ENCODE measurements around the gene TMEM139.

TMEM139 gene

DNA sequence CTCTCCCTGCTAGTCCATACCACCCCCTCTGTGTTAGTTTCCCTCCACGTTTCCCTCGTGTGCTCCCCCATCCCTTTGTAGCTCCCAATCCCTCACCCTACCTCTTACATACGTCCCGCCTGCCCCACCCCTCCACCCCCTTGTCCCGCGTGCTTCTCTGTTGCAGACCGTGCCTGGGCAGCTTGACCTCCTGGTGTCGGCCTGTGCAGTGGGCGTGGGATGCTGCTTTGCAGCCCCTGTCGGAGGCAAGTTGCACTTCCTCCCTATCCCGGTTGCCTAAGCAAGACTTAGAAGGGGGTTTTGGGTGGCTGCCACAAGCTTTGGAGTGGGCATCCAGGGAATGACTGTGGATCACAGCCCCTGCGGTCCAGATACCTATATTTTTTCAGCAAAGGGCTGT is 38.9 kb downstream of the TMEM139 start:
- Histone ChIP-seq H3K4me3 (ENCODE audit: low read depth in 1 of 2, low read length in 1 of 2) (no peak overlapping the region), H3K27me3 (no peaks in the 10 kb centered on the region), H3K4me1 (ENCODE audit: control insufficient read depth in 1 of 2, insufficient read depth in 1 of 2, low read depth in 1 of 2, low read length in 1 of 2) (no peaks in the 10 kb centered on the region), H3K36me3 (no peaks in the 10 kb centered on the region), H3K9me3 (no peaks in the 10 kb centered on the region), H3K27ac (no peak overlapping the region)
- TF ChIP-seq, protein P1, sequence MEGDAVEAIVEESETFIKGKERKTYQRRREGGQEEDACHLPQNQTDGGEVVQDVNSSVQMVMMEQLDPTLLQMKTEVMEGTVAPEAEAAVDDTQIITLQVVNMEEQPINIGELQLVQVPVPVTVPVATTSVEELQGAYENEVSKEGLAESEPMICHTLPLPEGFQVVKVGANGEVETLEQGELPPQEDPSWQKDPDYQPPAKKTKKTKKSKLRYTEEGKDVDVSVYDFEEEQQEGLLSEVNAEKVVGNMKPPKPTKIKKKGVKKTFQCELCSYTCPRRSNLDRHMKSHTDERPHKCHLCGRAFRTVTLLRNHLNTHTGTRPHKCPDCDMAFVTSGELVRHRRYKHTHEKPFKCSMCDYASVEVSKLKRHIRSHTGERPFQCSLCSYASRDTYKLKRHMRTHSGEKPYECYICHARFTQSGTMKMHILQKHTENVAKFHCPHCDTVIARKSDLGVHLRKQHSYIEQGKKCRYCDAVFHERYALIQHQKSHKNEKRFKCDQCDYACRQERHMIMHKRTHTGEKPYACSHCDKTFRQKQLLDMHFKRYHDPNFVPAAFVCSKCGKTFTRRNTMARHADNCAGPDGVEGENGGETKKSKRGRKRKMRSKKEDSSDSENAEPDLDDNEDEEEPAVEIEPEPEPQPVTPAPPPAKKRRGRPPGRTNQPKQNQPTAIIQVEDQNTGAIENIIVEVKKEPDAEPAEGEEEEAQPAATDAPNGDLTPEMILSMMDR (IDR thresholded peaks at IDR 0.05) = no peak

DNA sequence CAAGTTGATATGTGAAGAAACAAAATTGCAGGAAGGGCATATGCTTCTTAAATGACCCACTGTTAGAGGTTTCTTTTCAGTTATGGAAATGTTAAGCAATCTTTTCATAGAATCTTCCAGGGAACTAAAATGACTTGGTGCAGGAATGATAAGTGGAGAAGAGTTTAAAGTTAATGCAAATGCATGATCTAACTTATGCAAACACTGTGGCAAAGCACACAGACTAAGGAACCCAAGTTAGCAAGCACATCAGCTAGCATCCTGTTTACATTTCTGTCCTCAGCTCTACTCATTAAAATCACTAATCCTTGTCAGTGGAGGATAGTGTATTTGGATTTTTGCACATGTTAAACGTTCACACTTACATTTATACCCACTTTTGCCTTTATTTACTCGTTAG is 40.5 kb downstream of the TMEM139 start:
- Histone ChIP-seq H3K27ac (no peak overlapping the region), H3K27me3 (no peaks in the 10 kb centered on the region), H3K9me3 (no peaks in the 10 kb centered on the region), H3K4me3 (ENCODE audit: low read depth in 1 of 2, low read length in 1 of 2) (no peak overlapping the region), H3K4me1 (ENCODE audit: control insufficient read depth in 1 of 2, insufficient read depth in 1 of 2, low read depth in 1 of 2, low read length in 1 of 2) (no peaks in the 10 kb centered on the region), H3K36me3 (no peaks in the 10 kb centered on the region)
- TF ChIP-seq, protein P1 (IDR thresholded peaks at IDR 0.05) = no peak

DNA sequence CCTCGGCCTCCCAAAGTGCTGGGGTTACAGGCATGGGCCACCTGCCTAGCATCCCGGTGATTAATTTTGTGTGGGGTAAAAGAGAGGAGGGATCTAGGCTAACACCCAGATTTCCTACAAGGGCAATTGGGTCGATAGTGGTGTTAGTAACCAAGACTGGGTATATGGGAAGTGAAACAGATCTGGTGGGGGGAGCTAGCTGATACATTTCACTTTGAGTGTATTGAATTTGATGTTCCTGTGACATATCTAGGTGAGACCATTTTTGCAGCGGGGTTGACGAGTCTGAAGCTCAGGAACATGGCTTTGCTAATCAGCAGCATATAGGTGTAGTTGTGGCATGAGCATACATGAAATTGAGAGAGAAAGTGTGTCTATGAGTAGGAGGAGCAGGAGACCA is 43.1 kb downstream of the TMEM139 start:
- H3K27me3 ChIP-seq = no peaks in the 10 kb centered on the region
- H3K4me1 ChIP-seq (ENCODE audit: control insufficient read depth in 1 of 2, insufficient read depth in 1 of 2, low read depth in 1 of 2, low read length in 1 of 2) = no peaks in the 10 kb centered on the region
- H3K4me3 ChIP-seq (ENCODE audit: low read depth in 1 of 2, low read length in 1 of 2) = no peak overlapping the region
- H3K9me3 ChIP-seq = no peaks in the 10 kb centered on the region
- TF ChIP-seq, protein P1 (IDR thresholded peaks at IDR 0.05) = no peak
- no peaks in the 10 kb centered on the region for H3K36me3 ChIP-seq
- no peak overlapping the region for H3K27ac ChIP-seq

DNA sequence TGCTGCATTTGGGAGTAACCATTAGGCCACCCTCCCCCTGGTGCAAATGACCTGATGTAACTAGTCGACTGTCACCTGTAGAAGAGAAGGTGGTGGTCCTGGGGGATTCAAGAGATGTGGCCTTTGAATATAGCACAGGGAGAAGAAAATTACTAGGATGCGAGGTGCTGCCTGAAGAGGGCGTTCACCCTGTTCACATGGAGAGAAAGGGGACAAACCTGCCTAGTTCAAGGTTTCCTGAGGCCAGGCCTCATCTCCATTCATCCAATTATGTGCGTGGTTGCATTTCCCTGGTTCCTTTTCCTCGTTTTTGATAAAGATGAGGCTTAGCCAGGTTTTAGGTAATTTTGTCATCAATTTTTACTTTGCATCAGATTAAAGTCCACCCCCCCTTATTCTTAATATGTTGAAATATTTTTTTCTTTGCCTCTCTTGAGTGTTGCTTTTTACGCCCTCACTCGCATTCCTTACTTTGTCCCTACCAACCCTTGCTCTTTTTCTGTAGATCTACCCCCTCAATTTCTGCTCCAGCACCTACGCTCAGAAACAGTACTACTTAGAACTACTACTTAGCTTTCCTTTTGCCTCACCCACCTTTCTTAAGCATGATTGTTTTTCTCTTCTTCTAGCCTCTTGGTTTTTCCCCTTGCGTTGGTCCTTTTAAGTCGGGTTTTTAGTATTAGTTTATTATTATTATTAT is 44.9 kb downstream of the TMEM139 start:
- Histone ChIP-seq H3K4me1 (ENCODE audit: control insufficient read depth in 1 of 2, insufficient read depth in 1 of 2, low read depth in 1 of 2, low read length in 1 of 2) (no peaks in the 10 kb centered on the region), H3K9me3 (no peaks in the 10 kb centered on the region), H3K36me3 (no peaks in the 10 kb centered on the region), H3K27ac (no peak overlapping the region), H3K4me3 (ENCODE audit: low read depth in 1 of 2, low read length in 1 of 2) (no peak overlapping the region), H3K27me3 (no peaks in the 10 kb centered on the region)
- TF ChIP-seq, protein P1 (IDR thresholded peaks at IDR 0.05) = no peak

DNA sequence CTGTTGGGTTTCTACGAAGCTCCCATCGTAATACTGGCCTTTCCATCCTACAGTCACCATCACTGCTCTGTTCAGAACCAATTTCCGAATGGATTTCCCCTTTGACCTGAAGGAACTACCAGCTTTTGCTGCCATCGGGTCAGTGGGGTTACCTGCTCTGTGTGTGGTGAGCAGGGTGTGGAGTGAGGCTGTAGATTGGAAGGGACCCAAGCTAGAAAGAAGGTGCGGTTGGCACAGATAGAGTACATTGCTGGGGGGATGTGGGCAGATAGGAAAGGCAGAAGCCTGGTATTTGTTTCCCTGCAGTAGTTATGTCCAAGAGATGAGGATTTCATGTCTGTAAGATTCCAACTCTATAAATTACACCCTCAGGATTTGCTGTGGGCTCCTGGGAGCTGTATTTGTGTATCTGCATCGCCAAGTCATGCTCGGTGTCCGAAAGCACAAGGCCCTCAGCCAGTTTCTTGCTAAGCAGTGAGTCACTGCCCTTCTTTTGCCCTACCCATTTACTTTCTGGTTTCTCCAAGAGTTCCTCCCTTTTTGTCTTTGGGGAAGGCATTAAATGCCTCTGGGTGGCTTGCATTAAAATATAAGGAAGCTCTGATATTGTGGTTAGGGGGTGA is 46.5 kb downstream of the TMEM139 start:
- no peaks in the 10 kb centered on the region for H3K4me1 ChIP-seq (ENCODE audit: control insufficient read depth in 1 of 2, insufficient read depth in 1 of 2, low read depth in 1 of 2, low read length in 1 of 2)
- no peak overlapping the region for H3K27ac ChIP-seq
- H3K36me3 ChIP-seq = no peaks in the 10 kb centered on the region
- no peak overlapping the region for H3K4me3 ChIP-seq (ENCODE audit: low read depth in 1 of 2, low read length in 1 of 2)
- no peaks in the 10 kb centered on the region for H3K27me3 ChIP-seq
- TF ChIP-seq, protein P1 (IDR thresholded peaks at IDR 0.05) = no peak
- H3K9me3 ChIP-seq = no peaks in the 10 kb centered on the region

Measured in neutrophil (primary cell).